Lung (tissue), 12 donors: ENCODE data around the gene NAV2. TPM values are rescaled to one million over a fixed set of nuclear protein-coding genes. Genes with fewer than 3 reads are reported as not detected.

Source experiments
- ATAC-seq: fragments of 200-7000 bp; cut with Tn5 transposase; one replicate; pipeline ENCODE4 v1.9.1; 2020; ENCODE audit warnings: moderate number of reproducible peaks; ENCODE audit not compliant: insufficient read depth, low FRiP score
- DNase-seq, 3 donors: peaks; one replicate each; pipeline ENCODE4 v3.0.0-alpha.2; 2013 to 2017
- H3K27ac ChIP-seq, 2 donors: one replicate each; pipeline ENCODE4 v1.5.1; 2013; ENCODE audit warnings: mild to moderate bottlenecking in 2 of 2, moderate library complexity in 2 of 2, control low read depth in 1 of 2, inconsistent platforms in 1 of 2, low read depth in 1 of 2, low read length in 1 of 2
- H3K27me3 ChIP-seq, 3 donors: one replicate each; pipeline ENCODE4 v1.5.1; 2013; ENCODE audit warnings: low read length in 2 of 3; ENCODE audit not compliant: control insufficient read depth in 3 of 3, insufficient read depth in 3 of 3
- H3K36me3 ChIP-seq, 4 donors: one replicate each; pipeline ENCODE4 v1.5.1; 2013; ENCODE audit warnings: low read length in 4 of 4, mild to moderate bottlenecking in 1 of 4, moderate library complexity in 1 of 4; ENCODE audit not compliant: control insufficient read depth in 4 of 4, insufficient read depth in 4 of 4
- H3K4me1 ChIP-seq, 5 donors: one replicate each; pipeline ENCODE4 v1.5.1; 2013; ENCODE audit warnings: low read length in 5 of 5, mild to moderate bottlenecking in 2 of 5, moderate library complexity in 1 of 5; ENCODE audit not compliant: control insufficient read depth in 5 of 5, insufficient read depth in 5 of 5
- H3K4me3 ChIP-seq: one replicate; pipeline ENCODE4 v1.5.1; 2013; ENCODE audit warnings: mild to moderate bottlenecking, control low read depth, moderate library complexity
- H3K9ac ChIP-seq, 2 donors: one replicate each; pipeline ENCODE4 v1.5.1; 2013; ENCODE audit warnings: low read length in 2 of 2, control low read depth in 1 of 2; ENCODE audit not compliant: insufficient read depth in 1 of 2
- H3K9me3 ChIP-seq, 4 donors: one replicate each; pipeline ENCODE4 v1.5.1; 2013; ENCODE audit warnings: low read length in 3 of 4, mild to moderate bottlenecking in 1 of 4, moderate library complexity in 1 of 4; ENCODE audit not compliant: control insufficient read depth in 4 of 4, insufficient read depth in 3 of 4
- WGBS, 2 donors: extraction: QIAGEN DNeasy Blood & Tissue Kit; methylation state at CpG; one replicate each; pipeline ENCODE4 v1.1.7; 2013; 5-methylcytosine and 5-hydroxymethylcytosine counted together
- polyA plus RNA-seq, 2 donors: library from polyadenylated mRNA; stranded (reverse); fragments of 200-250 nt; gene quantifications; one replicate each; pipeline ENCODE4 v1.2.1, GENCODE V29; 2013
- total RNA-seq, 2 donors: library from RNA; depleted of rRNA in 1 of 2; stranded (reverse); fragments of >200 nt in 1 of 2; gene quantifications; one replicate each; pipeline ENCODE4 v1.2.1, GENCODE V29; 2014 to 2021
- TF ChIP-seq, protein P1 (sequence below): IDR thresholded peaks from 2 replicates; pipeline ENCODE4 v1.5.1; 2012; ENCODE audit warnings: mild to moderate bottlenecking; ENCODE audit errors: control extremely low read depth, extremely low read depth
- donor health status: control.
- donor health status: control.
- donor health status: Bipolar disorder and iron deficiency.
- donor health status: healthy.
- donor health status: DM: yes; HTN: yes; CAD: no.

Gene NAV2
- total and polyA plus RNA-seq, 4 donors = 6.8 to 47.9 (median 20.2) TPM

GRCh38 chr11:20050551-20051333, 338.1 kb downstream of the NAV2 start:
- TF ChIP-seq, protein P1, sequence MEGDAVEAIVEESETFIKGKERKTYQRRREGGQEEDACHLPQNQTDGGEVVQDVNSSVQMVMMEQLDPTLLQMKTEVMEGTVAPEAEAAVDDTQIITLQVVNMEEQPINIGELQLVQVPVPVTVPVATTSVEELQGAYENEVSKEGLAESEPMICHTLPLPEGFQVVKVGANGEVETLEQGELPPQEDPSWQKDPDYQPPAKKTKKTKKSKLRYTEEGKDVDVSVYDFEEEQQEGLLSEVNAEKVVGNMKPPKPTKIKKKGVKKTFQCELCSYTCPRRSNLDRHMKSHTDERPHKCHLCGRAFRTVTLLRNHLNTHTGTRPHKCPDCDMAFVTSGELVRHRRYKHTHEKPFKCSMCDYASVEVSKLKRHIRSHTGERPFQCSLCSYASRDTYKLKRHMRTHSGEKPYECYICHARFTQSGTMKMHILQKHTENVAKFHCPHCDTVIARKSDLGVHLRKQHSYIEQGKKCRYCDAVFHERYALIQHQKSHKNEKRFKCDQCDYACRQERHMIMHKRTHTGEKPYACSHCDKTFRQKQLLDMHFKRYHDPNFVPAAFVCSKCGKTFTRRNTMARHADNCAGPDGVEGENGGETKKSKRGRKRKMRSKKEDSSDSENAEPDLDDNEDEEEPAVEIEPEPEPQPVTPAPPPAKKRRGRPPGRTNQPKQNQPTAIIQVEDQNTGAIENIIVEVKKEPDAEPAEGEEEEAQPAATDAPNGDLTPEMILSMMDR = no peak
- peak overlapping the region; percentile 56 to 61 for H3K27ac ChIP-seq
- DNase-seq (peak; percentile 40 to 64 (median 45)), ATAC-seq (no peak)
- no peak overlapping the region for H3K9ac ChIP-seq
- peaks cover 0 to 1% (median 0%) of the 10 kb centered on the region in 4 donors for H3K9me3 ChIP-seq
- H3K4me1 ChIP-seq = peaks cover 0 to 7% (median 5%) of the 10 kb centered on the region in 5 donors
- H3K36me3 ChIP-seq = peaks cover 4 to 15% (median 13%) of the 10 kb centered on the region in 4 donors
- H3K27me3 ChIP-seq = no peaks in the 10 kb centered on the region
- WGBS, 2 donors = 78 to 81% methylated on average over 9 of the region's 9 CpGs
- H3K4me3 ChIP-seq = no peak overlapping the region

GRCh38 chr11:20051469-20052399, 339.1 kb downstream of the NAV2 start:
- Histone ChIP-seq H3K9me3 (peaks cover 0 to 1% (median 0%) of the 10 kb centered on the region in 4 donors), H3K4me3 (no peak overlapping the region), H3K36me3 (peaks cover 6 to 23% (median 18%) of the 10 kb centered on the region in 4 donors), H3K27me3 (no peaks in the 10 kb centered on the region), H3K27ac (peak overlapping the region in 1 of 2 donors; percentile 61), H3K9ac (no peak overlapping the region), H3K4me1 (peaks cover 0 to 7% (median 5%) of the 10 kb centered on the region in 5 donors)
- WGBS, 2 donors = 88 to 89% methylated on average over 5 of the region's 5 CpGs
- TF ChIP-seq, protein P1 = no peak
- no peak for DNase-seq
- no peak for ATAC-seq

DNA sequence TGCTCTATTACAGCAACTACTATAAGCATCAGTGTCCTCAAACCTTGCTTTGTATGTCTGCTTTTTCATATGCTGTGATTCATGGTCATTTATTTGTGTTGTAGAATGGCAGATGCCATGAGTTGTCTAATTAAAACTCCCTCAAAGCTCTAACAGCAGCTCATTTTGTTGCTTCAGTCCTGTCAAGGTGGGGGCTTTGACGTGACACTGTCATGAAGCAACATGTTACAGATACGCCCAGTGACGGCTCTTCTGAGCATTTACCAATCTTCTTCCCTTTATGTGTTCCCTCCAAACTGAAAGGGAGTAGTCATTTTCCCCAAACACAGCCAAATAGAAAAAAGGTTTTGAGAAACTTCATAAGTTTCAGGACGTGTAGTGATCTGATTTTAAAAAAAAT, 340.9 kb downstream of the NAV2 start:
- H3K27me3 ChIP-seq = no peaks in the 10 kb centered on the region
- H3K36me3 ChIP-seq = peaks cover 6 to 30% (median 18%) of the 10 kb centered on the region in 4 donors
- H3K4me3 ChIP-seq = no peak overlapping the region
- H3K9ac ChIP-seq = no peak overlapping the region
- no peak for ATAC-seq
- H3K4me1 ChIP-seq = peaks cover 0 to 7% (median 5%) of the 10 kb centered on the region in 5 donors
- peaks cover 0 to 1% (median 0%) of the 10 kb centered on the region in 4 donors for H3K9me3 ChIP-seq
- H3K27ac ChIP-seq = no peak overlapping the region
- no peak for DNase-seq
- TF ChIP-seq, protein P1 = no peak
- 76 to 92% methylated on average over 4 of the region's 4 CpGs for WGBS, 2 donors
